Type B pancreatic cell (in vitro differentiated cells): ENCODE measurements around the gene POLR2C. TPM values are rescaled to one million over a fixed set of nuclear protein-coding genes. Genes with fewer than 3 reads are reported as not detected.

Source experiments
- DNase-seq: peaks from one replicate; pipeline ENCODE4 v3.0.0; 2021; ENCODE audit warnings: mixed read lengths; ENCODE audit not compliant: unreplicated experiment; ENCODE audit errors: extremely low spot score
- H3K27ac Mint-ChIP-seq: 2 replicates; pipeline ENCODE4 v1.8.0; 2021; ENCODE audit warnings: mild to moderate bottlenecking, mixed read lengths
- H3K27me3 Mint-ChIP-seq: 2 replicates; pipeline ENCODE4 v1.8.0; 2021; ENCODE audit warnings: mixed read lengths
- H3K36me3 Mint-ChIP-seq: 2 replicates; pipeline ENCODE4 v1.8.0; 2021; ENCODE audit warnings: mixed read lengths
- H3K4me1 Mint-ChIP-seq: one replicate; pipeline ENCODE4 v1.8.0; 2021; ENCODE audit warnings: mixed read lengths; ENCODE audit not compliant: unreplicated experiment
- H3K4me3 Mint-ChIP-seq: 2 replicates; pipeline ENCODE4 v1.8.0; 2021; ENCODE audit warnings: mild to moderate bottlenecking, mixed read lengths
- H3K9me3 Mint-ChIP-seq: 2 replicates; pipeline ENCODE4 v1.8.0; 2021; ENCODE audit warnings: mixed read lengths
- CTCF ChIP-seq: fragments of 200-600 bp; sonication (generic); conservative IDR thresholded peaks from 2 replicates; pipeline ENCODE4 v1.5.0; 2021; ENCODE audit warnings: antibody characterized with exemption, mild to moderate bottlenecking
- total RNA-seq: library from RNA; stranded (reverse); gene quantifications from 2 replicates; pipeline ENCODE4 v1.2.1, GENCODE V29; 2021; ENCODE audit warnings: low replicate concordance

POLR2C gene
- total RNA-seq, 1 donor from 2014 or later = 70.5 TPM

- no peak overlapping the region for H3K4me3 Mint-ChIP-seq
- H3K9me3 Mint-ChIP-seq = no peaks in the 10 kb centered on the region
- TF ChIP-seq CTCF = no peak
- DNase-seq = no peak
- no peaks in the 10 kb centered on the region for H3K27me3 Mint-ChIP-seq
- peaks cover 26% of the 10 kb centered on the region for H3K36me3 Mint-ChIP-seq
- no peak overlapping the region for H3K27ac Mint-ChIP-seq
- no peaks in the 10 kb centered on the region for H3K4me1 Mint-ChIP-seq
Observed at GRCh38 chr16:57427824-57428223, 34.7 kb upstream of the POLR2C start.

DNA sequence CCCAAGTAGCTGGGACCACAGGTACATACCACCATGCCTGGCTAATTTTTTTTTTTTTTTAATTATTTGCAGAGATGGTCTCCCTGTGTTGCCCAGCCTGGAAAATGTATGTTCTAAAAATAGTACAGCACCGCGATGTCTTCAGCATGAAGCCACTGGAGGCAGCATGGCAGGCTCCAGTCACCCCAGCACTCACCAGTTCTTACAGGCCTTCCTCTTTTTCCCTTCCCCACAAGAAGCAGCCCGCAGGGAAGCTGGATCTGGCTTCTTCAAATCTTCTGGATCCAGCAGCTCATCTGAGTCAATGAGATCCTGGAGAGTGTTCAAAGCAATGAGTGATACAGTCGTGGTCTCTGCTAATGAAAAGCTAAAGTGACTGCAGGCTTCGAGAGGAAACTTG is 31.5 kb upstream of the POLR2C start:
- Mint-ChIP-seq H3K27me3 (no peaks in the 10 kb centered on the region), H3K36me3 (peaks cover 31% of the 10 kb centered on the region), H3K4me3 (no peak overlapping the region), H3K9me3 (no peaks in the 10 kb centered on the region), H3K4me1 (no peaks in the 10 kb centered on the region), H3K27ac (no peak overlapping the region)
- TF ChIP-seq CTCF = no peak
- DNase-seq = no peak

DNA sequence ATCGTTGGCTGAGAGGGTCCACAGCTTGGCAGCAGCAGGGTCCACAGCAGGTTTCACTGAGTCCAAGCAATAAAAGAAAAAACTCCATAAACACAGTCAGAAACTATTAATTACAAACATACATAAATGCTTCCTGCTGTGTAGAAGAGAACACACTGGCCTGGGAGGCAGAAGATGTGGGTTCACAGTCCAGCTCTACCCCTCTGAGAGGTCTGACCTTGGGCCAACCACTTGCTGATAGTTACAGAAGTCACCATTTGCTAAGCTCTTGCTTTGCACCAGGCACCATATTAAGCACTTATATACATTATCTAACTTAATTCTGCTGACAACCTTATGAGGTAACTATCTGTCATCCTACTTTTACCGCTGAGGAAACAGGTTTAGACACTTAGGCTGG is 30.0 kb upstream of the POLR2C start:
- no peaks in the 10 kb centered on the region for H3K27me3 Mint-ChIP-seq
- peaks cover 31% of the 10 kb centered on the region for H3K36me3 Mint-ChIP-seq
- no peaks in the 10 kb centered on the region for H3K4me1 Mint-ChIP-seq
- no peak overlapping the region for H3K27ac Mint-ChIP-seq
- DNase-seq = no peak
- no peak for TF ChIP-seq CTCF
- H3K4me3 Mint-ChIP-seq = no peak overlapping the region
- H3K9me3 Mint-ChIP-seq = no peaks in the 10 kb centered on the region

GRCh38 chr16:57432989-57433388 is 29.5 kb upstream of the POLR2C start:
- no peak for DNase-seq
- H3K4me1 Mint-ChIP-seq = no peaks in the 10 kb centered on the region
- TF ChIP-seq CTCF = no peak
- H3K36me3 Mint-ChIP-seq = peaks cover 28% of the 10 kb centered on the region
- no peak overlapping the region for H3K27ac Mint-ChIP-seq
- H3K4me3 Mint-ChIP-seq = no peak overlapping the region
- no peaks in the 10 kb centered on the region for H3K9me3 Mint-ChIP-seq
- no peaks in the 10 kb centered on the region for H3K27me3 Mint-ChIP-seq

DNA sequence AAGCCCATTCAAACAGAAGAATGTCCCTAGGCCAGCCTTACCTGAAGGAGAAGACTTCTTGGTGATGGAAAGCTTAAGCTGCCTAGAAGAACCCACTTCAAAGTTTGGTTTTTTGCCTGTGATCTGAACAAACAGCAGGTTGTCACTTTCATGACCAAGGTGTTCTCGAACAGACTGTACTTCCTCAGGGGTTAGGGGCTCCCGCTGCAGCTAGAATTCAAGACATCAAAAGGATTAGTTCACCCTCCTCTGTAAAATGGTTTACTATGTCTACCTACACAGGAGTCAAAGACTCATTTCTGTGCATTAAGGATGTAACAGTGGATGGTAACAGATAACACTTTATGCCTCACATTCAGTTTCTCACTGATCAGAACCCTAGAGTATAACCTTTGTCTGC is 28.5 kb upstream of the POLR2C start:
- Mint-ChIP-seq H3K27ac (no peak overlapping the region), H3K27me3 (no peaks in the 10 kb centered on the region)

More for the DNA sequence above, 28.5 kb upstream of the POLR2C start:
- H3K36me3 Mint-ChIP-seq = peaks cover 29% of the 10 kb centered on the region
- H3K9me3 Mint-ChIP-seq = no peaks in the 10 kb centered on the region
- no peak for TF ChIP-seq CTCF
- no peaks in the 10 kb centered on the region for H3K4me1 Mint-ChIP-seq
- H3K4me3 Mint-ChIP-seq = no peak overlapping the region
- DNase-seq = no peak
